Loucy (cell line): ENCODE measurements around the gene PACRG.

Source experiments
- H2AFZ ChIP-seq: fragments of 200-600 bp; sonication (generic); 2 replicates; pipeline ENCODE4 v1.6.0; 2016; ENCODE audit warnings: antibody characterized with exemption, mild to moderate bottlenecking, low read length, moderate library complexity
- H3F3A ChIP-seq: fragments of 200-600 bp; 2 replicates; pipeline ENCODE4 v1.6.0; 2016; ENCODE audit warnings: antibody characterized with exemption, low read depth, mild to moderate bottlenecking
- H3K27me3 ChIP-seq: fragments of 200-600 bp; sonication (generic); 2 replicates; pipeline ENCODE4 v1.6.1; 2014; ENCODE audit warnings: low read length, mild to moderate bottlenecking; ENCODE audit not compliant: insufficient read depth, poor library complexity, severe bottlenecking
- H3K36me3 ChIP-seq: fragments of 200-600 bp; sonication (generic); 2 replicates; pipeline ENCODE4 v1.6.1; 2016; ENCODE audit warnings: low read length; ENCODE audit not compliant: insufficient read depth
- H3K4me1 ChIP-seq: fragments of 200-600 bp; sonication (generic); 2 replicates; pipeline ENCODE4 v1.5.1; 2014; ENCODE audit warnings: low read length, mild to moderate bottlenecking; ENCODE audit not compliant: insufficient read depth, poor library complexity, severe bottlenecking
- H3K4me2 ChIP-seq: fragments of 200-600 bp; sonication (generic); 2 replicates; pipeline ENCODE4 v1.6.0; 2014; ENCODE audit warnings: antibody characterized with exemption, low read length, low read depth, mild to moderate bottlenecking; ENCODE audit not compliant: poor library complexity, severe bottlenecking
- H3K4me3 ChIP-seq: fragments of 200-600 bp; sonication (generic); 2 replicates; pipeline ENCODE4 v1.5.1; 2014; ENCODE audit warnings: low read length, mild to moderate bottlenecking, mixed read lengths; ENCODE audit not compliant: poor library complexity, severe bottlenecking
- H3K79me2 ChIP-seq: fragments of 200-600 bp; sonication (generic); 2 replicates; pipeline ENCODE4 v1.6.1; 2014; ENCODE audit warnings: low read length; ENCODE audit not compliant: insufficient read depth
- H3K9ac ChIP-seq: fragments of 200-600 bp; sonication (generic); 2 replicates; pipeline ENCODE4 v1.6.0; 2014; ENCODE audit warnings: mild to moderate bottlenecking, low read depth, low read length, moderate library complexity; ENCODE audit not compliant: poor library complexity, severe bottlenecking
- H3K9me2 ChIP-seq: fragments of 200-600 bp; sonication (generic); replicated peaks from 2 replicates; pipeline ENCODE4 v1.6.1; 2016; ENCODE audit warnings: low read depth, low read length, mixed read lengths
- H3K9me3 ChIP-seq: fragments of 200-600 bp; sonication (generic); 2 replicates; pipeline ENCODE4 v1.6.1; 2014; ENCODE audit warnings: mild to moderate bottlenecking, antibody characterized with exemption, low read length, low read depth; ENCODE audit not compliant: insufficient read depth
- H4K20me1 ChIP-seq: fragments of 200-600 bp; sonication (generic); 2 replicates; pipeline ENCODE4 v1.6.0; 2014; ENCODE audit warnings: antibody characterized with exemption, low read length, mild to moderate bottlenecking; ENCODE audit not compliant: insufficient read depth, poor library complexity, severe bottlenecking
- EZH2phosphoT487 ChIP-seq: fragments of 200-600 bp; IDR thresholded peaks from 2 replicates; pipeline ENCODE4 v1.6.1; 2018; ENCODE audit warnings: antibody characterized with exemption, mild to moderate bottlenecking, moderate library complexity, borderline replicate concordance
- TF ChIP-seq, protein P1 (sequence below): fragments of 200-600 bp; sonication (generic); conservative IDR thresholded peaks from 2 replicates; pipeline ENCODE4 v1.5.1; 2014; ENCODE audit warnings: mild to moderate bottlenecking, antibody characterized with exemption, low read length

PACRG gene

DNA sequence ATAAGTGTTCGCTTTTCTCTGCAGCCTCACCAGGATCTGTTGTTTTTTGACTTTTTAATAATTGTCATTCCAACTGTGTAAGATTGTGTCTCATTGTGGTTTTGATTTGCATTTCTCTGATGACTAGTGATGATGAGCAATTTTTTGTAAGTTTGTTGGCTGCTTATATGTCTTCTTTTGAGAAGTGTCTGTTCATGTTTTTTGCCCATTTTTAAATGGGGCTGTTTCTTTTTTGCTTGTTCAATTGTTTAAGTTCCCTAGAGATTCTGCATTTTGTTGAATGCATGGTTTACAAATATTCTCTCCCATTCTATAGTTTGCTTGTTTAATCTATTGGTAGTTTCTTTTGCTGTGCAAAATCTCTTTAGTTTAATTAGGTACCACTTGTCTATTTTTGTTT lies 295.9 kb downstream of the PACRG start:
- Histone ChIP-seq H3K4me1 (no peaks in the 10 kb centered on the region), H2AFZ (no peak overlapping the region), H3K9me2 (no peaks in the 10 kb centered on the region), H3K9me3 (peaks cover 10% of the 10 kb centered on the region; the same call in 1 of the 2 replicates), H3K9ac (no peak overlapping the region), H3K79me2 (no peaks in the 10 kb centered on the region), H3K36me3 (no peaks in the 10 kb centered on the region), H3F3A (no peaks in the 10 kb centered on the region), H3K4me3 (no peak overlapping the region), H3K27me3 (no peaks in the 10 kb centered on the region), H3K4me2 (no peak overlapping the region), H4K20me1 (no peaks in the 10 kb centered on the region)
- TF ChIP-seq, protein P1, sequence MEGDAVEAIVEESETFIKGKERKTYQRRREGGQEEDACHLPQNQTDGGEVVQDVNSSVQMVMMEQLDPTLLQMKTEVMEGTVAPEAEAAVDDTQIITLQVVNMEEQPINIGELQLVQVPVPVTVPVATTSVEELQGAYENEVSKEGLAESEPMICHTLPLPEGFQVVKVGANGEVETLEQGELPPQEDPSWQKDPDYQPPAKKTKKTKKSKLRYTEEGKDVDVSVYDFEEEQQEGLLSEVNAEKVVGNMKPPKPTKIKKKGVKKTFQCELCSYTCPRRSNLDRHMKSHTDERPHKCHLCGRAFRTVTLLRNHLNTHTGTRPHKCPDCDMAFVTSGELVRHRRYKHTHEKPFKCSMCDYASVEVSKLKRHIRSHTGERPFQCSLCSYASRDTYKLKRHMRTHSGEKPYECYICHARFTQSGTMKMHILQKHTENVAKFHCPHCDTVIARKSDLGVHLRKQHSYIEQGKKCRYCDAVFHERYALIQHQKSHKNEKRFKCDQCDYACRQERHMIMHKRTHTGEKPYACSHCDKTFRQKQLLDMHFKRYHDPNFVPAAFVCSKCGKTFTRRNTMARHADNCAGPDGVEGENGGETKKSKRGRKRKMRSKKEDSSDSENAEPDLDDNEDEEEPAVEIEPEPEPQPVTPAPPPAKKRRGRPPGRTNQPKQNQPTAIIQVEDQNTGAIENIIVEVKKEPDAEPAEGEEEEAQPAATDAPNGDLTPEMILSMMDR = no peak
- TF ChIP-seq EZH2phosphoT487 = no peak

DNA sequence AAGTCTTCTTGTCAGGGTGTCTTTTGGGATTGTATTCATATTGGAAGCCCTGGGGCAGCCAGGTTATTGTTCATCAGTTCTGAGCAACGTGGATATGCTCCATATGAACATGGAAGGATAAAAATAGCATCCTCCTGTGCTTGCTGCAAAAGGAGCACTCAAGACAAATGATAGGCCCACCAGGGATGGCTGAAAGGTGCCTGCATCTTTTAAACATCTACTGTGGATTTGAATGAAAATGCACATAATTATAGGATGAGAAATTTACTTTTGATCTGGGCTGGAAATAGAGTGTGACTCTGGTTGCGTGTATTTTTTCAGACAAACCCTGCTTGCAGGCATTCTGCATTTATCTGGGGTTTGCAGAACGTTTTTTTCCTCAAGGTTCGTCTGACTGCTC lies 299.1 kb downstream of the PACRG start:
- H3K4me3 ChIP-seq = no peak overlapping the region
- TF ChIP-seq, protein P1 = no peak
- no peak for TF ChIP-seq EZH2phosphoT487
- H3K79me2 ChIP-seq = no peaks in the 10 kb centered on the region
- no peaks in the 10 kb centered on the region for H3K36me3 ChIP-seq
- no peak overlapping the region for H3K9ac ChIP-seq
- H3K4me1 ChIP-seq = no peaks in the 10 kb centered on the region
- H3K9me2 ChIP-seq = no peaks in the 10 kb centered on the region
- H2AFZ ChIP-seq = no peak overlapping the region
- no peak overlapping the region for H3K4me2 ChIP-seq
- no peaks in the 10 kb centered on the region for H3F3A ChIP-seq
- H3K9me3 ChIP-seq = peaks cover 8% of the 10 kb centered on the region; the same call in 1 of the 2 replicates
- H4K20me1 ChIP-seq = no peaks in the 10 kb centered on the region
- no peaks in the 10 kb centered on the region for H3K27me3 ChIP-seq

DNA sequence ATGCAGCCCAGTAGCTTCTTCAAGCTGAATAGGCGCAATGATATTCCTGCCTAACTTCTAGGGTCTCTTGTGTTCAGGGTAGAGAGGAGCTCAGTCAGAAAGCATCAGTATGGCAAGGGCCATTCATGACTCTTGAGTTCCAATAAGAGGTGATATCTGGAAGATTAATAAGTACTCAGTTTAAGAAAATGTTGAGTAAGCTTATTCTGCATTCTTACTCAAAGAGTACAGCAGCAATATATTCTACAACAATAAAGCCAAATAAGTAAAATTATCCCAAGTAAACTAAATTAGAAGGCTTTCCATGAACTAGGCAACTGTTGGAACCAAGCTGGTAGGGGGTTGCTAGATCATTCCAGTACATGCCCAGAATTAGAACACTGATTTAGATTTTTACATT lies 303.2 kb downstream of the PACRG start:
- no peak overlapping the region for H2AFZ ChIP-seq
- H3K36me3 ChIP-seq = no peaks in the 10 kb centered on the region
- no peaks in the 10 kb centered on the region; the same call in 1 of the 2 replicates for H3K9me3 ChIP-seq
- no peaks in the 10 kb centered on the region for H3K79me2 ChIP-seq
- TF ChIP-seq, protein P1 = no peak
- TF ChIP-seq EZH2phosphoT487 = no peak
- no peaks in the 10 kb centered on the region for H3K9me2 ChIP-seq
- no peaks in the 10 kb centered on the region for H3K4me1 ChIP-seq
- no peak overlapping the region for H3K9ac ChIP-seq
- no peak overlapping the region for H3K4me2 ChIP-seq
- H3K4me3 ChIP-seq = no peak overlapping the region
- no peaks in the 10 kb centered on the region for H3F3A ChIP-seq
- H4K20me1 ChIP-seq = no peaks in the 10 kb centered on the region
- no peaks in the 10 kb centered on the region for H3K27me3 ChIP-seq
